GM21786 (cell line): ENCODE data around the gene PSMD8.
A peak's percentile ranks its signal among the peaks of the same experiment; 100 is the strongest.

Source experiments
- ATAC-seq: cut with Tn5 transposase; IDR thresholded peaks from one replicate; pipeline ENCODE4 v1.9.1; 2021; ENCODE audit not compliant: unreplicated experiment

Gene PSMD8

DNA sequence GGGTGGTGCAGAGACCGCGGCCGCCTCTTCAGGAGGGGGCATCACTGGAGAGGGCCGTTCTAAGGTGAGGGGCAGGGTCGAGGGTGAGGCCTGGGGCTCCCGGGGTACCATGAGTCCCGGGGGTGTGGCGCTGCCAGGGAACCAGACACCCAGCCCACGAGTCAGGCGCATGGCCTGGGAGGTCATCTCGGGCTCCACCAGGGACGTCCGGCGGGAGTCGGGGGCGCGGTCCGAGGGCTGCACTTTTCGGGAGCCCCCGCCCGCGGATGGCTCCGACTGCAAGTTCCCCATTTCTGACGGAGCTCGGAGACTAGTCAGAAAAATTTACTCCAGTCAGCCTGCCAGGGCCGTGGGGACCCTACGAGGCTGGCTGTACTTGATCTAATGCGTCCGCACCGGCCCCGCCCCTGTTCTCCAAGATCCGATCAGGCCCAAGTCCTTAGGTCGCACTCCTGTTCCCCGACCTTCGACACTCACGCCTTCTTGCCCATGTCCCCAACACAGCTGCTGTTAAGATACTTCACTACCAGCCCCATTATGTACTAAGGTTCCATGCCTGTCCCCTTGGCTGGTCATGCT lies 12.7 kb downstream of the PSMD8 start:
- no peak for ATAC-seq

DNA sequence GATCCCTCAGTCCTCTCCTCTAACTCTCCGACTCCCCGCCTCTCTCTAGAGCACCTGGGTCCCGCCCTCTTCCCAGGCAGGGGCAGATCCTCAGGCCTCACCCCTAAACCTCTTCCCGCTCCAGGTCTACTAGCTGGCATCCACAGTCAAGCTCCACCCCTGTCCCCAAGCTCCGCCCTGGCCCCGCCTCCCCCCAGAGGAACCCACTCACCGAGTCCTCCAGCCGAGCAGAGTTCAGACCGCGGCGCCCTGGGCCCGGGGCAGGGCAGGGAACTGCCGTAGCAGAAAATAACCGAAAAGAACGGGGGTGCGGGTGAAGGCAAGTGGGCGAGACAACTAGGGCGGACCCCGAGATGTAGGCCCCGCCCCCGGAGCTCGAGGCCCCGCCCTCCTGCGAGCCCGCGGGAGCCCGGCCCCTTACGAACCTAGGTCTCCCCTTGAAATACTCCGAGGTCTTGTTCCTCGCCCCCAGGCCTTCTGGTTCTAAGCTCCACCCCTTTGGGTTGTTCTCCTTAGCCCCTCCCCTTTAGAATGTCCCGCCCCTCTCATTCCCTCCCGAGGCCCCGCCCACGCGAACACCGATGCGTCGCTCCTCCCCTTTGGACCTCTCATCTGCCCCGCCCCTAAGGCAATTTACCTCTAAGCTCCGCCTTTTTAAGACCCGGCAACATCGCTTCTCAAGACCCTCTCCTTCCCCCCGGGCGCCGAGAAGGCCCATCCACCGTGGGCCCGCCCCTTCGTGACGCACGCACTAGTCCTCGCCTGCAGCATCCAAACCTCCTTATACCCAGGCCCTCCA lies 13.4 kb downstream of the PSMD8 start, which contains the start of gene GGN:
Gene GGN, minus strand, starts transcription at position 485 of the 799 bp plus-strand sequence. CDS start 773 bp downstream, outside the sequence.
- ATAC-seq = peak; percentile 41

DNA sequence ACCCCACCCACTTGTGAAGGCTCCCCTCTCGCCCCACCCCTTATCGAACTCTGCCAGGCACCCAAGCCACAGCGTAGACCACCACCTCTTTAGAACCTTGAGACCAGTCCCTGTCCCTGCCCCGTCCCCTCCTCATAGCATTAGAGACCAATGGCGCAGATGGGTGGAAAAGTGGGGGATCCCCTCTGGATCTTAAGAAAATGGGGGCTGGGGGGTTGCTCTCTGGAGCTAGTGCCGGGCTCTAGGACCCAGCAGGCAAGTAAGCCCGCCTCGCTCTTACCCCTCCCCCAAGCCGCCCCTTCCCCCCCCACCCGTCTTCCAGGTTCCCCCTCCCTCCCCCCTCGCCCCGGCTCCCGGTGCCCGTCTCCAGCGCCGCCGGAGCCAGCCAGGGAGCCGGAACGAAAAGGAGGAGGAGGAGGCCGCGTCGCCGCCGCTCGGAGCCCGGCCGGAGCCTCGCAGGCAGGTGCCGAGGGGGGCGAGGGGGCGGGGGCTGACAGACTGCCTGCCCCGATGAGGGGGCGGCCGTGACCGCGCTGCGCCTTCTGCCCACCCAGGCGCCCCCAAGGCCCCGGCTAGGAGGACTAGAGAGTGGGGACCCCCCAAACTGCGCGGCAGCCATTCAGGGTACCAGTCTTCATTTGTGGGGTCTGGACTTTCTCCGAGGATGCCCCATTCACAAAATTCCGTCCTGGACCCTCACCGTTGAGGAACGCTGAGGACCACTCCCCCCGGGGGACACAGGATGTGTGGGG lies 14.2 kb downstream of the PSMD8 start, which contains the start of gene SPRED3:
Gene SPRED3, plus strand, starts transcription at position 349 of the 752 bp plus-strand sequence. CDS start 1,606 bp downstream, outside the sequence.
- no peak for ATAC-seq

DNA sequence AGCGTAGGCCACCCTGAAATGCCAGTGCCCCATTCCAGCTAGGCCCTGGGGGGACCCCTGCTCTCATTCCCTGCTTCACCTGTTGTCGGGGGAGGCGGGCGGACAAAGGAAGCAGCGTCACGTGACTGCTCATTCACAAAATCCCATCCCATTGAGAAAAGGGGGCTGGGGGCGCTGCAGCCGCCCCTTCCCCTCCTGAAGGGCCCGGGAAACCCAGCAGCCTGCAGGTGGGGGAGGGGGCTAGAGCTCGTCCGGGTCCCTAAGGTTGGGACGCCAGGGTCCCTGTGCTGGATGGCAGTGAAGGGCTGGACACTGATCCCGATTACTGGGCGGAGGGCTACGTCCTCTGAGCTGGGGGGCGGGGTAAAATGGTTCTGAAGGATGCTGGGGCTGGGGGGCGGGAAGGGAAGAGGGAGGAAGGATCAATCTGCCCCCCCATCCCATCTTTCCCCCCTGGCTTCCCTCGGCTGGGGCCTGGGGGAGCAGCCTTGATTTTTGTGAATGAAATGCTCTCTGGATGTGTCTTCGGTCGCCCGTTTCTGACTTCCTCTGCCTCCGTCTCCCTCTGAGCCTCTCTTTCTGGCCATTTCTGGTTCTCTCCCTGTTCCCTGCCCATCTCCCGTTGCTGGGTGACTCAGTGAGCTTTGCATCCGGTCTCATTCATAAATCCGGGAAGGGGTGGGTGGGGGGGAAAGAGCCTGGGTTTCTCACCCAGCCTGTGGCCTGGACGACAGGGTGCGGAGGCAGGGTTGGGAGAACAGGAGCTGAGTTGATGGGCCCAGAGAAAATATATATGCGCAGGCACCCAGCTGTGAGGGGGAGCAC lies 14.9 kb downstream of the PSMD8 start:
- ATAC-seq = no peak

DNA sequence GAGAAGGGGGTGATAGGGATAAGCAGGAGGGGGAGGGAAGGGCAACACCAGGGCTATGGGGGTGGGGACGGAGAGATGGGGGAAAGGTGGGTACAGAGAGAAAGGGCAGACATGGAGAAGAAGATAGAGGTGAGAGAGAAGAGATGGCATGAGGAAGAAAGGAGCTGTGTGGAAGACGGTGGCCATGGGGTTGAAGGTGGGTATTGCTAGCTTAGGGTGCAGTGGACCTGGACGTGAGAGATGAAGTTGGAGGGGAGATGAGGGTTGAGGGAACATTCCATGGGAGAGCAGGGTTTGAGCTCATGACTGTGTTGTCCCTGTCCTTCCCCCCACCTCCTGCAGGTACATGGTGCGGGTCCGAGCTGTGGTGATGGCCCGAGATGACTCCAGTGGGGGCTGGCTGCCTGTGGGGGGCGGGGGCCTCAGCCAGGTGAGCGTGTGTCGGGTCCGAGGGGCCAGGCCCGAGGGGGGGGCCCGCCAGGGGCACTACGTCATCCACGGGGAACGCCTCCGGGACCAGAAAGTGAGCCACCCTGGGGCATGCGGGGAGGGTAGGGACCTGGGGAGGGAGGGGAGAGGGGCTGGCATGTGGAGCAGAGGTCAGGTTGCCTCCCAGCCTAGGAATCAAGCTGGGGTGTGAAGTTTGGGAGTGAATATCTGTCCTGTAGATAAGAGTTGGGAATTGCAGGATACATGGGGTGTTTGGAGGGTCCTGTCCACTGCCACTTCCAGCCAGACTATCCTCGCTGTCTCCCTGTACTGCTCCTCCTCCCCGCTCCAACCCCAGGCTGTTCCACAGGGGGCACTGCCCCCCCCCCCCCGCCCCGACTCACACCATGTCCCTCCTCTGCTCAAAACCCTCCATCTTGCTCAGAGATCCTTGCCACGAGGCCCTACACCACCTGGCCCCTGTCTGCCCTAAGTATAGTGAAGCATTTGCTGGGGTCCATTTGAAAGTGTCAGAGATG lies 15.9 kb downstream of the PSMD8 start:
- no peak for ATAC-seq

DNA sequence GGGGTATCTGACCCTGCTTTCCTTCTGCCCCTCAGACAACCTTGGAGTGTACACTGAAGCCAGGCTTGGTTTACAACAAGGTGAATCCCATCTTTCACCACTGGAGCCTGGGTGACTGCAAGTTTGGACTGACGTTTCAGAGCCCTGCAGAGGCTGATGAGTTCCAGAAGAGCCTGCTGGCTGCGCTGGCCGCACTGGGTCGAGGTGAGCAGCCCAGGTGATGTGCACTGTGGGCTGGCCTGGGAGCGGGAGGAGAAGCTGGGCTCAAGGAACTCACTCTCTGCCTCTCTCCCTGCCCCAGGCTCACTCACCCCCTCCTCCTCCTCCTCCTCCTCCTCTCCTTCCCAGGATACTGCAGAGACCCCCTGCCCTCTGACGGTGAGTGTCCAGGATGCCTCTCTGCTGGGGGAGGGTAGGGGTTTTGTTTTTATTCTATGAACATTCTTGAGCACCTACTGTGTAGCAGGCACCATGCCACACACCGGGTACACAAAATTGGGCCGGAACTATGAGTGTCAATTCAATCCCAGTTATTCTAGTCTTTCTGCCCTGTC lies 17.6 kb downstream of the PSMD8 start:
- no peak for ATAC-seq

DNA sequence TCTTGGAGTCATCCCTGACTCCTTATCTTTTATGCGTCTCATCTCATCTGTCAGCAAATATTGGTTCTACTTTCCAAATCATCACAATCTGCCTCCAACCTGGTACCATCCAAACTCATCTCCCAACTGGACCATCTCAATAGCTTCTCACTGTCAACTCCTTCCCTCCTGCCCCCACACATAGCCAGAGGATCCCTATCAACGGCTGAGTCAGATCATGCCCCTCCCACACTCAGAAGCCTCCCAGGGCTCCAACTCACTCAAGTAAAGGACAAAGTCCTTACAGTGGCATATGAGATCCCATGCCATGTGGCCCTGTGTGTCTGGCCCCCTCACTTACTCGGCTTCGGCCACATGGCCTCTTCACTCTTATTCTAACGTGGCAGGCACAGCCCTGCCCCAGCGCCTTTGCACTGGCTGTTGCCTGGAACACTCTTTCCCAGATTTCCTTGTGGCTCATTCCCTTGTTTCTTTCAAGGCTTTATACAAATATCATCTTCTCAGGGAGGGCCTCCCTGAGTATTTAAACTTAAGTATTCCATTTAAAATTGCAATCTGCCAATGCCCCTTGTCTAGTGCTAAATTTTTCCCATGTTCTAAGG lies 18.4 kb downstream of the PSMD8 start:
- ATAC-seq = no peak

DNA sequence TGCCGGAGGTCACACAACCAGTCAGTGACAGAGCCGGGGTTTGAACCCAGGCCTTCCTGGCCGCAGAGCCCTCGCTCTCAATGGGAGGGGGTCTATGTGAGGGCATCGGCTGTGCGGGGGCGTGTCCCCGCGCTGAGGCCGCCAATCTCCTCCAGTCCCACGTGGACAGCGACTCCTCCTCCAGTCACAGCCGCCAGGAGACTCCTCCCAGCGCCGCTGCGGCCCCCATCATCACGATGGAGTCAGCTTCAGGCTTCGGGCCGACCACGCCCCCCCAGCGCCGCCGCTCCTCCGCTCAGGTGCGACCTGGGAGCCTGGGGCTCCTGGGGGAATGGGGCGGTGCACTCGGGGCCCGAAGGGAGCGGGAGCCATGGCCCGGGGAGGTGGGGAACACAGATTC lies 20.1 kb downstream of the PSMD8 start:
- ATAC-seq = no peak

DNA sequence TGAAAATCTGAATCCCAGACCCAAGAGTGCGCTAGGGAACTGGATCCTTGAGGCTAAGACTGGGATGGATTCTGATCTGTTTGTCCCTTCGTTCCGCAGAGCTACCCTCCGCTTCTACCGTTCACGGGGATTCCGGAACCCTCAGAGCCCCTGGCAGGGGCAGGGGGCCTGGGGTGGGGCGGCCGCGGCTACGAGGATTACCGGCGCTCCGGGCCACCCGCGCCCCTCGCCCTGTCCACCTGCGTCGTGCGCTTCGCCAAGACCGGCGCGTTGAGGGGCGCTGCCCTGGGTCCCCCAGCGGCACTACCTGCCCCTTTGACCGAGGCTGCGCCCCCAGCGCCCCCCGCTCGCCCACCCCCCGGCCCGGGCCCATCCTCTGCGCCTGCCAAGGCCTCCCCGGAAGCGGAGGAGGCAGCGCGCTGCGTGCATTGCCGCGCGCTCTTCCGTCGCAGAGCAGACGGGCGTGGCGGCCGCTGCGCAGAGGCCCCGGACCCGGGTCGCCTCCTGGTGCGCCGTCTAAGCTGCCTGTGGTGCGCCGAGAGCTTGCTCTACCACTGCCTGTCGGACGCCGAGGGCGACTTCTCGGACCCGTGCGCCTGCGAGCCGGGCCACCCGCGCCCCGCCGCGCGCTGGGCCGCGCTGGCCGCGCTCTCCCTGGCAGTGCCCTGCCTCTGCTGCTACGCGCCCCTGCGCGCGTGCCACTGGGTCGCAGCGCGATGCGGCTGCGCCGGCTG lies 21.2 kb downstream of the PSMD8 start:
- no peak for ATAC-seq

DNA sequence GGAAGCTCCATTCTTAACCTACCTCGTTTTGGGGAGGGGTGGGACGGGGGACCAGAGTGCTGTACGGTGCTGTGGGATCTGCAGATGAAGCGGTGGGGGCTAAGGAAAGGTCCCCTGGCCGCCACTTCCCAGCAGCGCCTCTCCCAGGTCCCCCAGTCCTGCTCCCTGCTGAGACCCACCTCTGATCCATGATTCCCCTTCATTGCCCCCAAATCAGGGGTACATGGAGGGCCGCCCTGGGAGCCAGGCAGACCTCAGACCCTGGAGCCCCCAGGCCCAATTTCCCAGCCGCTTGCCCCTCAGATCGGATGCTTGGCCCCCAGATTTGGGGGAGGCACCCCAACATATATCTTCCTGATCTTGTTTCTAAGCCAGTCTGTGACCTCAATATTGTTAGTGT lies 24.7 kb downstream of the PSMD8 start:
- ATAC-seq = no peak

DNA sequence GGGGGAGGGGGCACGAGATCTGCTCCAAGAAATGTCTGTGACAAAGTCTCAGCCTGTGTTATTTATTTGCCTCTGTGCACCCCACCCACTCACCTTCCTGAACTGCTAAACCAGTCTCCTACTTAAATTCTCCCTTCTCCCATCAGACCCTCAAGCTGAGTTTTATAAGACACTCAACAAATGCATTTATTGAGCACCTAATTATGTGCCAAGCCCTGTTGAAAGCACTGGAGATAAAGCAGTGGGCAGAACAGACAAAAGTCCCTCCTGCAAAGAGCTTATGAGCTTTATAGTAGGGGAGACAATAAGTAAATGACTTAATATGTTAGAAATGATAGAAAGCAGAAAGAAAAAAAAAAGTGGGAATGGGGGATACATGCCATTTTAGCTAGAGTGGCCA lies 25.2 kb downstream of the PSMD8 start:
- ATAC-seq = no peak

DNA sequence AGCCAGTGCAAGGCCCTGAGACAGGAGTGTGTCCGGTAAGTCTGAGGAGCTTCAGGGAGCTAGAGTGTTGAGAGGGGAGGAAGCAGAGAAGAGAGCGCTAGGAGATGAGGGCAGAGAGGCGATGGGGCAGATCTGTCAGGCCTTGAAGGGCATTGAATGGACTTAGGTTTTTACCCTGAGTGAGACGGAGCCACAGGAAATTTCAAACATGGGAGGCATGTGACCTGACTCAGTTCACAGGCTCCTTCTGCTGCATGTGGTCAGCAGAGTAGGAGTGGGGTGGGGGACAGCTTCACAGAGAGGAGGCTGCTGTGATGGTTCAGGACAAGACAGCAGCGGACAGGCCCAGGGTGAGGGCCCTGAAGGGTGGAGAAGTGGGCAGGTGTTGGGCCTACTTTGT lies 26.0 kb downstream of the PSMD8 start:
- ATAC-seq = no peak

DNA sequence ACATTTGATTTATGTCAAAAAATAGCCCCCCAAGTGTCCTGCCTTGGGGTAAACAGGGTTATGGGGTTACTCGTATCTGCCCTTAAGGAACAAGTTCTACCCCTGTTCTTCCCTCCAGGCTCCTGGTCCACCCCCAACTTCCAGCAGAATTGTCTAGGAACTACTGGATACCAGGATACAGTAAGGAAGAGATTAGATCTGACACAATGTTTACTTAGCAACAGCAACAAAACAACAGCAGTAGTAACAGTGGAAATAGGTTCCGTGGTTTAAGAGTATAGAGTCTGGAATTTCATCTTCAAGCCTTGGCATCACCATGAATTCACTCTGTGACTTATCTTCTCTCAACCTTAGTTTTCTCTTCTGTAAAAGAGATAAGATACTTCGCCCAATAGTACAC lies 26.8 kb downstream of the PSMD8 start:
- no peak for ATAC-seq

DNA sequence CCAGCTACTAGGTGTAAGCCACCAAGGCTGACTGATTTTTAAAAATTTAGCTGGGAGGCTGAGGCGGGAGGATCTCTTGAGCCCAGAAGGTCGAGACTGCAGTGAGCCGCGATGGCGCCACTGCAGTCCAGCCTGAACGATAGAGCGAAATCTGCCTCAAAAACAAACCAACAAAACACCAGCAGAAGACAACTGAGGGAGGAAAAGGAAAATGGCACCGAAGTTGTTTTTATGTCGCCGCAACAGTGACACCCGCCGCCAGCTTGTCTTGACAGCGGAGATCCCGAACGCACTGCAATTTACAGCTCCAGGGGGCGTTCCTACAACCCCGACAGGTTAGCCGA lies 28.2 kb downstream of the PSMD8 start:
- no peak for ATAC-seq

DNA sequence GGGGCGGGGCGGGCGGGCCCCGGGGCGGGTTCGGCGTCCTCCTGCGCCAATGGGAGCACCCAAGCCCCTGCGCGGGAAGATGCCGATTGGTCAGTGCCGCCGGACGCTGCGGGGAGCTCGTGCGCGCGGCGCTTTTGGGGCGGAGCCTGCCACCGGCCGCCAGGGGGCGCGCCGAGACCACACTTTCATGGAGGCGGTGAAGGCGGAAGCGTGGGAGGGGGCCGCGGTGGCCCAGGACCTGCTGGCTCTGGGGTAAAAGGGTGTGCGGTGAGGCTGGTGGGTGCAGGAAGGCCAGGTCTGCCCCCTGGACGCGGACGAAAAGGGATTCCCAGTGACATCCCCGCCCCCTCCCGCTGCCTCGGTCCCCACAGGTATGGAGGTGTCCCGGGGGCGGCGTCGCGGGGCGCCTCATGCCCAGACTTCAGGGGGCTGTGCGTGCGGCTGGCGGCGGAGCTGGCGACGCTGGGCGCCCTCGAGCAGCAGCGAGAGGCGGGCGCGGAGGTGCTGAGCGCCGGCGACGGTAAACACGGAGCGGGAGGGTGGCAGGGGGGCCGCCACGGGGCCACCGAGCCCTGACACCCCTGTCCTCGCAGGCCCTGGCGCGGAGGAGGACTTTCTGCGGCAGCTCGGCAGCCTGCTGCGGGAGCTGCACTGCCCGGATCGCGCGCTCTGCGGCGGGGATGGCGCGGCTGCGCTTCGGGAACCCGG lies 28.8 kb downstream of the PSMD8 start, which contains the start of gene FAM98C:
Gene FAM98C, plus strand, starts transcription at position 127 of the 708 bp plus-strand sequence. Its CDS starts 61 bp downstream, at position 188.
- ATAC-seq = peak; percentile 85

DNA sequence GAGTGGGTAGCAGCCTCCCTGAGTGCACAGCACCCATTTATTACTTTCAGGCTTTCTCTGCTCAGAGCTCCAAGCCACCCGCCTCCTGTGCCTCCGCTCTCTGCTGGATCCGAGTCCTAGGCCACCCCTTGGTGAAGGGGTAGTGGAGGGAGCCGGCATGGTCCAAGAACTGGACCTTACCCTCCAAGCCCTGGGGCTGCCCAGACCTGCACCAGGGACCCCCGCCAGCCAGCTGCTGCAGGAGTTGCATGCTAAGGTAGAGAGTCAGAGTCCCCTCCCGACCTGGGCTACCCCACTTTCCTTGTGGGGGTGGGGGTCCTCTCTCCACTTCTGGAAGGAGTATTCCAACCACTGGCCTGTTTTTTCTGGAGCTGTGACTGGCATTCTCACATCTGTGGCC lies 30.5 kb downstream of the PSMD8 start:
- ATAC-seq = no peak

DNA sequence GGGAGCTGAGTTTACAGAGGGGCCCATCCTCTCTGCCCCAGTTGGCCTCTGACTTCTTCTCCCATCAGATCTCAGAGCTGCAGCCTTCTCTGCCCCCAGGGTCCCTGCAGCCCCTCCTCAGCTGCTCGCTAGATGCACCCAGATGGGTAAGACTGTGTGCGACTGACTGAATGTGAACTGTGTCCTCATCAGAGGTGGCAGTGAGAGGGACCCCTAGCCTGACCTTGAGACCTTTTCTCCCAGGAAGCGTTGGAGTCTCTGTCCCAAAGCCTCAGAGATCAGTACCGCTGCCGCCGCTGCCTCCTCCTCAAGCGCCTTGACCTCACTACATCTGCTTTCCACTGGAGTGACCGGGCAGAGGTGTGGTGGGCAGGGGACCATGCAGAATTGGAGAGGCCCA lies 30.9 kb downstream of the PSMD8 start:
- ATAC-seq = no peak

DNA sequence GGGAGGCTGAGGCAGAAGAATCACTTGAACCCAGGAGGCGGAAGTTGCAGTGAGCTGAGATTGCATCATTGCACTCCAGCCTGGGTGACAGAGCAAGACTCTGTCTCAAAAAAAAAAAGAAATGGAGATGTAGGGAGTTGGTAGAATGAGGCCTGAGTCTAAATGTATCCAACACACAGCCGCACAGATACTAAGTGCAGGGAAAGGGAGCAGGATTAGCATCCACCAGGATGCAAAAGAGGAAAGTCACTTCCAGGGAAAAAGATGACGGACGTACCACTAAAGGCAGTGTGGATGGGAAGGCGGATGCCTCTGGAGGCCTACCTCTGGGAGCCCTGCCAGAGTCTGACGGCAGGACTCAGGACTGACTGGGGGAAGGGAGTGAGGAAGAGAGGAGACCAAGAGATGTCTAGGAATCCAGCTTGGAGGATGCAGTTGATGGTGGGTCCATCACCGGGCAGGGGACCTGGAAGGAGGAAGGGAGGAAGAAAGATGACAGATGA lies 35.3 kb downstream of the PSMD8 start:
- no peak for ATAC-seq
